AG10803 (cell line): ENCODE results near the gene ZNF598.

Source experiments
- DNase-seq: peaks from one replicate; pipeline ENCODE4 v3.0.0; 2010; ENCODE audit warnings: low read depth
- H3K4me3 ChIP-seq: 2 replicates; pipeline ENCODE4 v1.5.1; 2011; ENCODE audit warnings: mild to moderate bottlenecking, low read length, control low read depth
- TF ChIP-seq, protein P1 (sequence below): conservative IDR thresholded peaks from 2 replicates; pipeline ENCODE4 v1.5.1; 2011; ENCODE audit warnings: mild to moderate bottlenecking, low read length, control low read depth, inconsistent platforms

The ZNF598 gene

DNA sequence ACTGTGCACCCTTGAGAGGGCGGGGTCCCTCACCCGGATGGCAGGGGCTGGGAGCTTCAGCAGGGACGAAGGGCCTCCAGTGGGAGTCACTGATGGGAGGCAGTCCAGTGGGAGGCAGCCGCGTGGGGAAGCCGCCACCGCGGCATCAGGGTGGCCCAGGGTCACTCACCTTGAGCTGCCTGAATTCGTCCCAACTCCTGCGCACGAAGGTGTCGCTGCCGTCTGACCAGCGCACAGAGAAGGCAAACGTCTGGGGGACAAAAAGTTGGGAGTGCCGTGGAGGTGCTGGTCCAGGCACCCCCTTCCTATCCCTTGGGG lies 28.9 kb downstream of the ZNF598 start:
- no peak overlapping the region for H3K4me3 ChIP-seq
- DNase-seq, result no peak
- TF ChIP-seq, protein P1, sequence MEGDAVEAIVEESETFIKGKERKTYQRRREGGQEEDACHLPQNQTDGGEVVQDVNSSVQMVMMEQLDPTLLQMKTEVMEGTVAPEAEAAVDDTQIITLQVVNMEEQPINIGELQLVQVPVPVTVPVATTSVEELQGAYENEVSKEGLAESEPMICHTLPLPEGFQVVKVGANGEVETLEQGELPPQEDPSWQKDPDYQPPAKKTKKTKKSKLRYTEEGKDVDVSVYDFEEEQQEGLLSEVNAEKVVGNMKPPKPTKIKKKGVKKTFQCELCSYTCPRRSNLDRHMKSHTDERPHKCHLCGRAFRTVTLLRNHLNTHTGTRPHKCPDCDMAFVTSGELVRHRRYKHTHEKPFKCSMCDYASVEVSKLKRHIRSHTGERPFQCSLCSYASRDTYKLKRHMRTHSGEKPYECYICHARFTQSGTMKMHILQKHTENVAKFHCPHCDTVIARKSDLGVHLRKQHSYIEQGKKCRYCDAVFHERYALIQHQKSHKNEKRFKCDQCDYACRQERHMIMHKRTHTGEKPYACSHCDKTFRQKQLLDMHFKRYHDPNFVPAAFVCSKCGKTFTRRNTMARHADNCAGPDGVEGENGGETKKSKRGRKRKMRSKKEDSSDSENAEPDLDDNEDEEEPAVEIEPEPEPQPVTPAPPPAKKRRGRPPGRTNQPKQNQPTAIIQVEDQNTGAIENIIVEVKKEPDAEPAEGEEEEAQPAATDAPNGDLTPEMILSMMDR, result no peak

DNA sequence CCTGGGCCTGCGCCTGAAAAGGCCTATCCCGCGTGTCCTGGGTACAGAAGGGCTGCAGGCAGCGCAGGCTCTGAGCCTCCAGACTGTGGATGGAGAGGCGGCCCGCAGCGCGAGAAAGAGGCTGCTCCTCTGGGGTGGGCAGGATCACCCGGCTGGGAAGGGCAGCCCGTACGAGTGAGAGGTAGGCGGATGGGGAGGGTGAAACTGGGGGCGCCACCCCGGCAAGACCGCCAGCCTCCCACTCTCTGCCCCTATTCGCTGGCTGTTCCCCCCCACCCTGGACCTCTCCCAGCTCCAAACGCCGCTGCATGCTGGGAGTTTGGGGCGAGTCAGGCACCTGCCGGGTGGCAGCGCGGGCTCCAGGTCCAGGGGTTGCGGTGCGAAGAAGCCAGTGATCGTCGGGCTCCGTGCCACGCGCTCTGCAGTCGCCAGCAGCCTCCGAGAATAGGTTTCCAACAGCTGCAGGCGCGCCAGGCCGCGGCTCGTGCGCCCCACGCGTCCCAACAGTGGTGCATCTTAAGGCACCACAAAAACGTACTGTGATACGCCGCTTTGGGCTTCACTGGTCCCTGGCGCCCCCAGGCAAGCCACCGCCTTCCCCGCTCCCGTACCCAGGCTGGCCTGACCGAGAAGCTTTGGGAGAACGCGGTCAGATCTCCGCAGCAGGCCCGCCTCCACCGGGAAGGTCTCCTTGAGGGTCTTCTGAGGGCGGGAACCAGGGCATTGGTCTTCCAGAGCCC lies 29.4 kb downstream of the ZNF598 start:
- DNase-seq, result no peak
- H3K4me3 ChIP-seq, result no peak overlapping the region
- TF ChIP-seq, protein P1, result no peak

GRCh38 chr16:1979271-1980029 lies 30.2 kb downstream of the ZNF598 start:
- TF ChIP-seq, protein P1, result no peak
- no peak for DNase-seq
- no peak overlapping the region for H3K4me3 ChIP-seq

DNA sequence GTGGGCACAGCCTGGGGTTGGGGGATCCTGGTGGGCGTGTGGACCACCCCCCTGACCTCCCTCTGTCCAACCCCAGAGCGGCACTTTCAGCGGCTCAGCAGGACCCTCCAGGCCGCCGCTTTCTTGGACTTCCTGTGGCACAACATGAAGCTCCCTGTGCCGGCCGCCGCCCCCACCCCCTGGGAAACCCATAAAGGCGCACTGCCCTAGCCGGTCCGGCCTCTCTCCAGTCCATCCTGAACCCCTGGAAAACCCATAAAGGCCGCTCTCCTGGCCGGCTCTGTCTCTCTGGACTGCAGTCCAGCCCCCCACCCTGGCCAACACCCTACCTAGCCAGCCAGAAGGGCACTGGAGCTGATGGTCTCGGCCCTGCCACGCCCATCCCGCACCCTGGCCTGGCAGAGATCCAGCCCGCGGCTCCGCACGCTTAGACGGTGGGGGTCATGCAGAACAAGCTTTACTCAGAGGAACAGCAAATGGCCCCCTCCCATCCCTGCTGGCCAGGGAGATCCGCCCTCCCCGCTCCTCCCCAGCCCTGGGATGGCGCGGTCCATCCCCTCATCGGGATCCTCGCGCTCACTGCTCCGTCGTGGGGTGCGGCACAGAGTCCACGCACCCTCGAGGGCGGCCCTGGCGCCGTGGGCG lies 31.0 kb downstream of the ZNF598 start:
- TF ChIP-seq, protein P1, result no peak
- no peak overlapping the region for H3K4me3 ChIP-seq
- no peak for DNase-seq

DNA sequence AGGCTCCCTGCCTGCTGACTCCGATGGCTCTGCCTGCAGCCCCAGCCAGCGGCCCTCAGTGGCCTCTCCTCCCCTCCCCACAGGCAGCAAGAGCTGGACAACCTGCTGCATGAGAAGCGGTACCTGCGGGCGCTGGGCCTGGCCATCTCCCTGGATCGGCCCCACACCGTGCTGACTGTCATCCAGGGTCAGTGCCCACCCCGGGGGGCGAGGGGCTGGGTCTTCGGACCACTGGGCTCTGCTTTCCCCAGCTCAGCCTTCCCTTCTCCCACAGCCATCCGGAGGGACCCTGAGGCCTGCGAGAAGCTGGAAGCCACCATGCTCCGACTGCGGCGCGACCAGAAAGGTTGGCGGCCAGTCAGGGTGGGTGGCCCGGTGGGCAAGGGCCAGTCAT lies 31.7 kb downstream of the ZNF598 start:
- TF ChIP-seq, protein P1, result no peak
- DNase-seq, result no peak
- no peak overlapping the region for H3K4me3 ChIP-seq

DNA sequence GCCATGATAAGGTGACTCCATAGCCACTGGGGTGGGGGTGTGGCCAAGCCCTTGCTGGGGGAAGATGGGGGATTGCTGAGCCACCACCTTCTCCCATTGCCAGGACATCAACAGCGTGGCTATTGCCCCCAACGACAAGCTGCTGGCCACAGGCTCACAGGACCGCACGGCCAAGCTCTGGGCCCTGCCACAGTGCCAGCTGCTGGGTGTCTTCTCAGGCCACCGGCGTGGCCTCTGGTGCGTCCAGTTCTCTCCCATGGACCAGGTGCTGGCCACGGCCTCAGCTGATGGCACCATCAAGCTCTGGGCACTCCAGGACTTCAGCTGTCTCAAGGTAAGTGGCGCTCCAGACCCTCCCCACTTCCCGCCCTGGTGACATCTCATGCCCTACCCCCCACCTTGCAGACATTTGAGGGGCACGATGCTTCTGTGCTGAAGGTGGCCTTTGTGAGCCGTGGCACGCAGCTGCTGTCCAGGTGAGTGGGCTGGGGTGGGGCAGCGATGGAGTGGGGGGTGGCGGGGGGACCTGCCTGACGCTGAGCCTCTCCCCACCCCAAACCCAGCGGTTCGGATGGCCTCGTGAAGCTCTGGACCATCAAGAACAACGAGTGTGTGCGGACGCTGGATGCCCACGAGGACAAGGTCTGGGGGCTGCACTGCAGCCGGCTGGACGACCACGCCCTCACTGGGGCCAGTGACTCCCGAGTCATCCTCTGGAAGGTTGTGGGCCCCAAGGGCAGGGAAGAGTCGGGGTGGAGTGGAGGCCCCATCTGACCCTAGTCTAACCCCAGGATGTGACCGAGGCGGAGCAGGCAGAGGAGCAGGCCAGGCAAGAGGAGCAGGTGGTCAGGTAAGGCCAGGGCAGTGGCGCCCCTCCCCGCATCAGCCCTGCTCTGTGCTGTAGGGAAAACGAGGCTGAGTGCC lies 32.4 kb downstream of the ZNF598 start:
- TF ChIP-seq, protein P1, result no peak
- no peak for DNase-seq
- no peak overlapping the region for H3K4me3 ChIP-seq
